Activated naive CD4-positive, alpha-beta T cell treated with anti-CD3 and anti-CD28 coated beads, Interleukin-2, amount 50 U/mL, for 72 hours (primary cell): ENCODE results near the gene WASF3. TPM values are rescaled to one million over a fixed set of nuclear protein-coding genes. Genes with fewer than 3 reads are reported as not detected.

Source experiments
- ATAC-seq, 2 donors: fragments of 150-1000 bp; cut with Tn5 transposase; 2 replicates each; pipeline ENCODE4 v1.10.0; 2021; ENCODE audit warnings: mild to moderate bottlenecking in 2 of 2, moderate library complexity in 2 of 2
- DNase-seq, 2 donors: peaks; one replicate each; pipeline ENCODE4 v3.0.0; 2021 to 2022; ENCODE audit warnings: low spot score in 2 of 2
- H3K27ac Mint-ChIP-seq, 2 donors: one replicate each; pipeline ENCODE4 v1.8.0; 2022; ENCODE audit warnings: mild to moderate bottlenecking in 2 of 2, mixed read lengths in 2 of 2
- H3K36me3 Mint-ChIP-seq, 2 donors: one replicate each; pipeline ENCODE4 v1.8.0; 2022; ENCODE audit warnings: mixed read lengths in 2 of 2
- H3K9me3 Mint-ChIP-seq, 2 donors: one replicate each; pipeline ENCODE4 v1.8.0; 2022; ENCODE audit warnings: mixed read lengths in 2 of 2
- total RNA-seq, 2 donors: library from RNA; stranded (reverse); gene quantifications; one replicate each; pipeline ENCODE4 v1.2.3, GENCODE V29; 2022

WASF3 gene
- total RNA-seq, 2 donors from 2014 or later: 0.11 to 0.41 TPM

DNA sequence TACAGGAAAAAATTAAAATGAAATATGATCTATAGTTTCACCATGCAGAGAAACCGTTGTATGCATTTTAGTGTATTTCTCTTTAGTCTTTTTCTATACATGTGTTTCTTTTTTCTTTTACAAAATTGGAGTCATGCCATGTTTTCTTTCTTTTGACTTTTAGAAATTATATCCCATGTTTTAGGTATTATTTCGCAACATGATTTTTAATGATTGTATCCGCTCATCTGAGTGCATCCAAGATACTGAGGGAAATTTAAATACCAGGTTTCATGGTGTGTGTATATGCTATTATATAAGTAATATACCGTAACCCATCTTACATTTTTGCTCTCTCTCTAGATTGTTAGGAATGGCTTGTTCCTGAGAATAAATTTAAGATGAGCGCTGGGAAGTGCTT is 120.8 kb downstream of the WASF3 start:
- Mint-ChIP-seq H3K36me3 (no peaks in the 10 kb centered on the region), H3K9me3 (no peaks in the 10 kb centered on the region), H3K27ac (no peak overlapping the region)
- DNase-seq (no peak), ATAC-seq (no peak)

DNA sequence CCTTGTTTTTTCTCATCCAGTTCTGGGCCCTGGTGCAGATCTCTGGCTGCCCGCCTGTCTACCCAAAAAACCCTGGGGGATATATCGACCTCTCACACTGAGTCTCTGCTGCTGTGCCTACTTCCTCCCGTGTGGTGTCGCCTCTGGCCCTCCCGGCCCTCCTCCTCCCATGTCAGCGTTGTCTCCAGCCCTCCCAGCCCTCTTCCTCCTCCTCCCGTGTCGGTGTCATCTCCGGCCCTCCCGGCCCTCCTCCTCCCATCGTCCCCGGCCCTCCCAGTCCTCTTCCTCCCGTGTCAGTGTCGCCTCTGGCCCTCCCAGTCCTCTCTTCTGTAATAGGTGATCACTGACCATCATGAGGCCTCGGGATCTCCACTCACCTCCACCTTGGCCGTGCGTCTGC is 121.3 kb downstream of the WASF3 start:
- no peak for DNase-seq
- no peak for ATAC-seq
- Mint-ChIP-seq H3K36me3 (no peaks in the 10 kb centered on the region), H3K27ac (no peak overlapping the region), H3K9me3 (no peaks in the 10 kb centered on the region)

DNA sequence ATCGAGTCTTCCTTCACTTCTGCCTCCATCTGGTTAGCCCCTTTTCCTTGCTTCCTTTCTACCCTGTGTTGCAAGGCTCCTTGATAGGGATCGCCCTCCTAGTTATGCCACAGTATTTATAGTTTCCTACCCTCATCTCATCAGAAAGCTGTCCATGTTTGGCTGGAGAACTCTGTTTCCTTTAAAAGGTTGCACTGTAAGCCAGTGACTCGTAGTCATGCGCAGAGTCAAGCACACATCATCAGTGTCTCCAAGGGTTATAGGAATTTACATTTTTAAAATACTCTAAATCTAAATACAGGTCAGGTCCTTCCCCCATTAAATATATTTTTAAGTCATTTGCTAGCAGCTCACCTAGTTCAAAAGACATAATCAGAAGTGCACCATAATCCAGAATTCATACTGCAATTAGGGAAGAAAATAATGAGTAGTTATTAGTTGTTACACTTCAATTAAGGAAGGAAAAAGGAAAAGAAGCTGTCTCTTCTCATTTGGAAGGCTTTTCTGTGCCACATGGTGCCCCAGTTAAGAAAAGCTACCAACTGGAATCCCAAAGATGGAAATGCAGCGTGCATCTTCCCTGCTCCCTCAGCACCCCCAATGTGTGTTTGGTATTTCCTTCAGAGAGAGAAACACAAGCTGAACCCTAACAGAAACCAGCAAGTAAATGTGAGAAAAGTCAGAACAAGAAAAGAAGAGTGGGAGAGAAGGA is 122.1 kb downstream of the WASF3 start:
- no peak for DNase-seq
- ATAC-seq: no peak
- Mint-ChIP-seq H3K27ac (no peak overlapping the region), H3K9me3 (no peaks in the 10 kb centered on the region), H3K36me3 (no peaks in the 10 kb centered on the region)

DNA sequence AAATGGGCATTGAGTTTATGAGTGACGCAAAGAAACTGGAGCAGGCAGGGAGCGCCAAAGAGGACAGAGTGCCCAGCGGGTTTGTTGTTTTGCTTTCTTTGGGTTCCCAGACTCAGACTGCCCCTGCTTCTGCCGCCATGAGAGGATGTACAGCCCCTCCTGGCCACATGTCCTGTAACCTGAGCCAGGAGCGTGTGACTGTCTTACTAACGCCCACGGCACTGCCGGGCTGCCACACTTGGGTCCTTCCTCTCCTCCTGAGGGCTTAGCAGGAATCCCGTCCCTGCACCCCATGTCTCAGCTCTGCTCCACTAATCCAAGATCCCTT is 122.6 kb downstream of the WASF3 start:
- DNase-seq (no peak), ATAC-seq (no peak)
- Mint-ChIP-seq H3K36me3 (no peaks in the 10 kb centered on the region), H3K9me3 (no peaks in the 10 kb centered on the region), H3K27ac (no peak overlapping the region)

DNA sequence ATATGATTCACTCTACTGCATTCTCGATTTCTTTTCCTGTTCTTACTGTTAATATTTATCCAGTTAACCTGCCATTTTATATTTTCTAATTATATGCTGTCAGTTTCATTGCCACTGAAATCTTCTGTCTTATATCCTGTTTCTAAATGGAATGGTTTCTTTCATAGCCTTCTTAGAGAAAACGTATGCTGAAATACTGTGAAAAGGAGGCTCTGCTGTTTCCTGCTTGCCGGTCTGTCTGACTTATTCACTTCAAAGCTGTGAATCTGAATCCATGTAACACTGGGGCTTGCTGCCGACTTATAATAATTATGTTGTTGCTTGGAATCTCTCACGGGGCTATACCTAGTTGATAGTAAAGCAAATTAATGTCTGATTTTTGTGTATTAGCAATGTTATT is 123.1 kb downstream of the WASF3 start:
- H3K9me3 Mint-ChIP-seq: no peaks in the 10 kb centered on the region
- no peak overlapping the region for H3K27ac Mint-ChIP-seq
- H3K36me3 Mint-ChIP-seq: no peaks in the 10 kb centered on the region
- ATAC-seq (no peak), DNase-seq (no peak)

DNA sequence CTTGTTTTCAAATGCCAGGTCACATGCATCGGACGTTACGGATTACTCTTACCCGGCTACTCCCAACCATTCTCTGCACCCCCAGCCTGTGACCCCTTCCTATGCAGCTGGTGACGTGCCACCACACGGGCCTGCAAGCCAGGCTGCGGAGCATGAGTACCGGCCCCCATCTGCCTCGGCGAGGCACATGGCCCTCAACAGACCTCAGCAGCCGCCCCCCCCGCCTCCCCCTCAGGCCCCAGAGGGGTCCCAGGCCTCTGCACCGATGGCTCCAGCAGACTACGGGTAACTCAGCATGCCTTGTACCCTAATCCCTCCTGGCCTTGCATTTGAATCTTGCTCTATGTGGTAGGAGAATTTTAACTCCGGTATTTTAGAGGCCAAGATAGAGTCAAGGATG is 123.6 kb downstream of the WASF3 start:
- Mint-ChIP-seq H3K9me3 (no peaks in the 10 kb centered on the region), H3K27ac (no peak overlapping the region), H3K36me3 (no peaks in the 10 kb centered on the region)
- no peak for DNase-seq
- no peak for ATAC-seq

DNA sequence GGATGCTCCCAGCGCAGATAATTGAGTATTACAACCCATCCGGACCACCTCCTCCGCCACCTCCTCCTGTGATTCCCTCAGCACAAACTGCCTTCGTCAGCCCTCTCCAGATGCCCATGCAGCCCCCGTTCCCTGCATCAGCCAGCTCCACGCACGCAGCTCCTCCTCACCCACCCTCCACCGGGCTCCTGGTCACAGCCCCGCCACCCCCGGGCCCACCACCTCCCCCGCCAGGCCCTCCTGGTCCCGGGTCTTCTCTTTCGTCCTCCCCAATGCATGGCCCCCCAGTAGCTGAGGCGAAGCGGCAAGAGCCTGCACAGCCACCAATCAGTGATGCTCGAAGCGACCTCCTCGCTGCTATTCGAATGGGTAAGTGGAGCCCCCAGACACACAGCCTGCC is 125.1 kb downstream of the WASF3 start:
- DNase-seq: no peak
- no peak for ATAC-seq
- no peaks in the 10 kb centered on the region for H3K36me3 Mint-ChIP-seq
- H3K27ac Mint-ChIP-seq: no peak overlapping the region
- H3K9me3 Mint-ChIP-seq: no peaks in the 10 kb centered on the region

DNA sequence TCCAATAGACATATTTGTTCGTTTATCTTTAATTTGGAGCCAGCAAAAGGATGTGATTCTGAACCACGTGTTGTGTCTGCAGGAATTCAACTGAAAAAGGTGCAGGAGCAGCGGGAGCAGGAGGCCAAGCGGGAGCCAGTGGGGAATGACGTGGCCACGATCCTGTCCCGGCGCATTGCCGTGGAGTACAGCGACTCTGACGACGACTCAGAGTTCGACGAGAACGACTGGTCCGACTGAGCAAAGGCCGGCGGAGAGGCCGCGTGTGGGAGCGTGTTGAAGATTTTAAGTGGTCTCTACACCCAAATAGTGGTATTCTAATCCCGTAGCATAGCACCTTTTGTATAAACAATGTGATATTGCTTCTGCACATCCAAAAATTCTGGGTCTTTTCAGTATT is 128.1 kb downstream of the WASF3 start:
- no peak overlapping the region for H3K27ac Mint-ChIP-seq
- DNase-seq (no peak), ATAC-seq (no peak)
- H3K9me3 Mint-ChIP-seq: peaks cover 4 to 10% of the 10 kb centered on the region in 2 donors
- H3K36me3 Mint-ChIP-seq: peaks cover 0 to 8% of the 10 kb centered on the region in 2 donors

DNA sequence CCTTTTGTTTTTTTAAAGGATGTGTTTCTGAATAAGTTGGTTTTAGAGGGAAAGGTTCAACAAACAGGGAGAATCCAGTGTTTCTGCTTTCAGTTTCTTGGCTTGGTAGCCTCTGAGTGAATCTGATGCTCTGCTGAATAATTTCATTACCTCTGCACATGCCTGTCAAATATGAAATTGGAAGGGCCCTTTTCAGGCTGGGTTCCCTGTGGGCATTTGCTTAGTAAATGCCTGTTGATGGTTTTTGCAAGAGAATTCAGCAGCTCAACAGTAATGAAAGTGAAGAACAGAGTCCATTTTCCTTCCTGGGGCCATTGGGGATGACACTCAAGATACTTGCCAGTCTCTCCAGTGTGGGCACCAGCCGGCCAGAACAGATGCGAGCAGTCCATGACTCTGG is 128.8 kb downstream of the WASF3 start:
- DNase-seq (no peak), ATAC-seq (no peak)
- Mint-ChIP-seq H3K36me3 (peaks cover 0 to 10% of the 10 kb centered on the region in 2 donors), H3K9me3 (peaks cover 9 to 17% of the 10 kb centered on the region in 2 donors), H3K27ac (no peak overlapping the region)

DNA sequence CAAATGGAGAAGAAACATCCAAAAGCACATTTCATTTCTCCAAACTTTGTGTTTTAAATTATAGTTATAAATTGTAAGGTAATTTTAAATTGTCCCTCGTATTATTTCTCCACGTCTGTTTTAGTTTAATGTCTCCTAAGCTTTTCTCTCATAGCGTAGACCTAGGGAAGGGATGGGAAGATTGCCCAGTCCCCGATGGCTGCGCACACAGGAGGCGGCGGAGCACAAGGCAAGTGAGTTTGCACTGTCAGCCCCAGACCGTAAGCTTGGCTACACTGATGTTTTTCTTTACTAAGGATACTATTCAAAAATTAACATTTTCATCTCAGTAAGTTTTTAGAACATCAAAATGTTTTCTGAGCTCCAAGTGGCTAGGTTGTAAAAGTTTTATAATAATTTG is 130.8 kb downstream of the WASF3 start:
- Mint-ChIP-seq H3K36me3 (peaks cover 0 to 15% of the 10 kb centered on the region in 2 donors), H3K9me3 (peaks cover 15 to 23% of the 10 kb centered on the region in 2 donors), H3K27ac (no peak overlapping the region)
- ATAC-seq (no peak), DNase-seq (no peak)

DNA sequence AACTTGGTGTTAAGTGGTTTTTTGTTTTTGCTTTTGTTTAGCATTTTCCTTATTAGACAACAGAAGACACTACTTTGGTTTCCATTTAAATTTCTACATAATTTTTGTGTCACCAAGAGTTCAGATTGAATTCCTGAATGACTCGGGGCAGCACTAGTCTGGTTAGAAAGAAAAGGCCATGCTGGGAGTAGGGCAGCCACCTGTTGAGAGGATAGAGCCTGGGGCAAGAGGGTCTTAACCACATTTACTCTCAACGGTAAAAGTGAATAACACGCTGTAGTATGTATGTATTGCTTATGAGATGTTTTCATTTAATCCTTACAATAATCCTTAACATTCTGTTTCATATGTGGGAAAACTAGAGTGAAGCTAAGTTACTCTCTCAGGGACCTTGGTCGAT is 131.5 kb downstream of the WASF3 start:
- H3K36me3 Mint-ChIP-seq: peaks cover 0 to 15% of the 10 kb centered on the region in 2 donors
- no peak for DNase-seq
- no peak for ATAC-seq
- no peak overlapping the region for H3K27ac Mint-ChIP-seq
- H3K9me3 Mint-ChIP-seq: peaks cover 15 to 23% of the 10 kb centered on the region in 2 donors

DNA sequence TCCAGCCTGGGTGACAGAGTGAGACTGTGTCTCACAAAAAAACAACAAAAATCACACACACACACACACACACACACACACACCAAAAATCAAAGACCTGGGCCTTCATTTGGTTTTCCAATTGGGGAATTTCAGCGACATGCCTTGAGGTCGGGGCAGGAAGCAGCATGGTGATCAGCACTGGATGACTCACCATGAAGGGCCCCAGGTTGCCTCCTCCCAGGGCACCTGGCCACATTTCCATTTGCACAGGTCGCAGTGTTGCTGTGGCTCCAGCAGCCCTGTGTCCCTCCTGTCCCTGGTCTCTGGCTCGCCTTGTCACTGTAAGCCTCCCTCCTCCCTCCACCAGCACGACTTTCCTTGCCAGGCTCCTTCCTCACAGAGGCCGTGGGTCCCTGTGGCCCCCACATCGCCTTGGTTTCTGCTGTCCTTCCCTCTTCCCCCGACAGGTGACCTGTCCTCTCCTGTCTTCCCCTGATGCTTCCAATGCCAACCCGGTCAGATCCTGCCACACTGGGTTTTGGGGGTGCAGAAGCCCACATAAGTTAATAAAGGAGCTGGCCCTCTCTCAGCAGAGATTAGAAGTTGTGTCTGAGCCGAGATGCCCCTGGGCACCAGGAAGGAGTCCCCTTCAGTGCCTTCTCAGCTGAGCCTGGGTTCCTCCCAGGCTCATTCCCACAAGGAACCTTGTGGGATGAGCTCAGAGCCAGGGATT is 136.4 kb downstream of the WASF3 start:
- no peak for ATAC-seq

DNA sequence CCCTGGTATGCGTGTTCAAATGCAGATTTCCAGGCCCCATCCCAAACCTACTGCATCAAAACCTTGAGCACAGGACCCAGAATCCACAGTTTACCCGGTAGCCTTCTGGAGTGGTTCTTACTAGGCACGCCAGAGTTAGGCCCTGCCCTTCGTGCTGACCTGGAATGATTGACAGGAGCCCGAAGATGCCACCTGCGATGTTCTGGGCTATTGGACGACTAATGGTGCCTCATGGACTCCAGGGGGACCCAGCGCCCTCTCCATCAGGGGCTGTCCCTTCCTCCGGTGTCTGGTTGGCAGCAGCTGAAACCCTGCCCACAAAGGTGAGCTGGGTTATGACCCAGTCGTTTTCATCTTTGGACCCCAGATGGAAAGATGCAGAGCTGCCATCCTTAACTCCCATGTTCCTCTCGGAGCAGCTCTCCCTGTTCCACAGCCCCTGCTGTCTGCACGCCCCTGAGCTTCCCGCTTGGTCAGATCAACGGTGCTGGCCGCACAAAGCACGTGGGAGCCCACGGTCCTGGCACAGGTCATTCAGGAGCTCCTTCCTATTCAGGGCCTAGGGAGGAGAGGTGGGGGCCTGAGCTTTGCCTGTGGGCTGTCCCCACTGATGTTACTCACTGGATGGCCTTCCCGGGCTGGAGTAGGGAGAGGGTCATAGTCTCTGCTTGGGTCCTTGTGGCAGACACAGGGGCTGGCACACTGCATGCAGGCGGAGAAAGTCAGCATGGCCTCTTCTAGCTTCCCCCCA is 137.3 kb downstream of the WASF3 start:
- Mint-ChIP-seq H3K36me3 (peaks cover 0 to 11% of the 10 kb centered on the region in 2 donors), H3K27ac (no peak overlapping the region), H3K9me3 (peaks cover 15 to 19% of the 10 kb centered on the region in 2 donors)
- no peak for ATAC-seq
- DNase-seq: no peak

More for the DNA sequence above, 136.4 kb downstream of the WASF3 start:
- no peak for DNase-seq
- H3K36me3 Mint-ChIP-seq: peaks cover 0 to 15% of the 10 kb centered on the region in 2 donors
- H3K9me3 Mint-ChIP-seq: peaks cover 15 to 23% of the 10 kb centered on the region in 2 donors
- no peak overlapping the region for H3K27ac Mint-ChIP-seq

DNA sequence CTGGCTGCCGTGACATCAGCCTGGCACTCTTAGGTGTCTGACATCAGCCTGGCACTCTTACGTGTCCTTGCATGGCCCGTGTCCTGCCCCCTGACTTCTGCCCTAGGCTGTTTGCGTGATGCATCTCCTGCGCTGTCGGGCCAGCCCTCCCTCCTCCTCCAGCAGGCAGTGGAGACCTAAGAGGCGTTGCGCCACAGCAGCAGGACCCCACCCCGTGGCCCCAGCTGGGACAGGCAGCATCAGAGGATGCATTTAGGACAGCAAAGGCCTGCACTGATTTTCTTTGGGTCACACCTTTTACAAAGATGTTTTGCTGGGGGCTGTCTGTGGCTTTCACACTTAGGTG is 137.8 kb downstream of the WASF3 start:
- DNase-seq (no peak), ATAC-seq (no peak)
- peaks cover 0 to 7% of the 10 kb centered on the region in 2 donors for H3K36me3 Mint-ChIP-seq
- H3K9me3 Mint-ChIP-seq: peaks cover 12 to 14% of the 10 kb centered on the region in 2 donors
- H3K27ac Mint-ChIP-seq: no peak overlapping the region

DNA sequence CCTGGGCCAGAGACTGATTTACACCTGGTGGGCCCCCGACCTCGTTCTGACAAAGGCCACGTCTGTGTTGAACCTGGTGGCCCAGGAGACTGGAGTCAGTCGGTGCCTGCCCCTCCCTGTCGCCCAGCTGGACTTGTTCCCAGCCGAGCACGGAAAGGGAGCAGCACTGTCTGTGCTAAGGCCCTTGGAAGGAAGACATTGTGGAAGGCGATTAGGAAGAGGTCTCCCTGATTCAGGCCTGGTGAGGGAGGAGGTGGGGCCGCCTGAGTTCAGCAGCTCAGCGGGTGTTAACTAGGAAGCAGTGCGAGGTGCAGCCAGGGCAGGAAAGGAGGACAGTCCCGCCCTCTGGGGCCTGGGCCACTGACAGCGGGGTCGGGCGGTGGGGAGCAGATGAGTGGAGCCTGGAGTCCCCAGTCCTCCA is 138.4 kb downstream of the WASF3 start:
- Mint-ChIP-seq H3K9me3 (peaks cover 10% of the 10 kb centered on the region in 2 donors), H3K36me3 (peaks cover 0 to 7% of the 10 kb centered on the region in 2 donors), H3K27ac (no peak overlapping the region)
- DNase-seq (no peak), ATAC-seq (no peak)

DNA sequence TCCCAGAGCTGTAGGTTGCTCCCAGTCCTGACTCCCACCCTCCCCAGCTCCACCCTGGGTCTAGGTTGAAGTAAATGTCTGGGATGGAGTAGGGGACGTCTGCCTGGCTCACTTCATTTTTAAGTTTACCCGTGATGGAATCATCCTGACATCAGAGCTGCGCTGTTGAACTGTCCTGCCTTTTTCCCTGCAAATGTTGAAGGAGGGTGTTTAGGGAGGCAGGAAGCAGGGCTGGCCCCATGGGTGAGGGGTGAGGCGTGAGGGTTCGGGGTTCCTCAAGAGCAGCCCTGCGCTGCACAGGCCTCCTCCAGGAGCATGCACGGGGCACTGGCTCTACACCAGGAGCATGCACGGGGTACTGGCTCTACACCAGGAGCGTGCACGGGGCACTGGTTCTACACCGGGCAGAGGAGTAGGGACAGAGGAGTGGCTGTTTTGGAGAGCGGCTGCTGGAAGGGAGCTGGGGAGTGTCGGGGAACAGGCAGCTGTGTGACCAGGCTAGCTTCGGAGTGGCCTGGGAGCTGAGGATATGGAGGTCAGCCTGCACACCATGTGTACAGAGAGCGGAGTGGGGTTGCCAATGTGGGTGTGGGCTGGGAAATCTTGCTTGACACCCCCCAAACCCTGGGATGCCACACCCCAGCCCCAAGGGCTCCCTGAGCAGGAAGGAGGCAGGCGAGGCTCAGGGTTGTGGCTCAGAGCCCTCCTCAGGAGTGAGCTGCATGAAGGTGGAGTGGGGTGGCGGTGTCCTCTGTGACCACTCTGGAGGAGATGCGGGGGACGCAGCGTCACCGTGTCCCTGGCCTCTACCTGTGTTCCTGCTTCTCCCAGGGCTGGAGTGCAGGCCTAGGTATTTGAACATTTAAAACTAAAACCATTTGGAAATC is 139.8 kb downstream of the WASF3 start:
- Mint-ChIP-seq H3K27ac (no peak overlapping the region), H3K36me3 (no peaks in the 10 kb centered on the region), H3K9me3 (no peaks in the 10 kb centered on the region)
- DNase-seq: no peak
- no peak for ATAC-seq
